AG10803 (cell line): ENCODE measurements around the gene RASSF5.

Experiments used
- DNase-seq: peaks from one replicate; pipeline ENCODE4 v3.0.0; 2010; ENCODE audit warnings: low read depth
- H3K4me3 ChIP-seq: 2 replicates; pipeline ENCODE4 v1.5.1; 2011; ENCODE audit warnings: mild to moderate bottlenecking, low read length, control low read depth
- TF ChIP-seq, protein P1 (sequence below): conservative IDR thresholded peaks from 2 replicates; pipeline ENCODE4 v1.5.1; 2011; ENCODE audit warnings: mild to moderate bottlenecking, low read length, control low read depth, inconsistent platforms

RASSF5 gene

DNA sequence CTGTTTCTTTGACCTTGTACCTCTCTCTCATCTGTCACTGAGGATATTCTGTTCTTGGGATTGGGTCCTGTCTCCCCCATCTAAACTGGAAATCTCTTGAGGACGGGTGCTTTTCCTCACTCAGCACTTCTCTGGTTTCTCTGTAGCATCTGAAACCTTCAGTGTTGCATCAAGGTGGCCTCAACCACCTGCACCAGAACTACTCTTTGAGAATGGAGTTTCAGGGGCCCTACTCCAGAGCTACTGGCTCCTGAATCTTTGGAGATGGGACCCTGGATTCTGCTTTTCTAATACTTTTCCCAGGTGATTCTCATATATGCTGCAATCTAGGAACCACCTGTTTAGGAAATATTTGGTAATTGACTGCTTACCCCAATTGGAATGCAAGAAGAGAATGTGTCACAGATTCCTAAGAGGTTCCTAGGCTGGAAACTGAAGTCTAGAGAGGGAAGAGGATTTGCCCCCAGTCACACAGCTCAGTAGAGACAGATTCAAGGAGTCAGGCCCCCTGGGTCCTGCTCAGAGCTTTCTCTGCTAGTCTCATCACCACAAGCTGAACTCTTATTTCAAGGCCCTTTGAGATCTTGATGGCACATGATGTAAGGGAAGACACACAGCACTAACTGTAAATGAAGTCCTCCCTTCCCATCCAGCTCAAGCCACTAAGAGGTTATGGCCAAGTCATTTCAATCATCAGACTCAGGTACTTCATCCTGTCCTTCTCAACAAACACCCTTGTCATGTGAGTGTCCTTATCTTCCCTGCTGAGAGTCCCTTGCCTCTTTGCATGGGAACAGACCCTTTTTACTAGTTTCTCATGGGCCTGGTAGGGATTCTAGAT is 56.3 kb downstream of the RASSF5 start:
- TF ChIP-seq, protein P1, sequence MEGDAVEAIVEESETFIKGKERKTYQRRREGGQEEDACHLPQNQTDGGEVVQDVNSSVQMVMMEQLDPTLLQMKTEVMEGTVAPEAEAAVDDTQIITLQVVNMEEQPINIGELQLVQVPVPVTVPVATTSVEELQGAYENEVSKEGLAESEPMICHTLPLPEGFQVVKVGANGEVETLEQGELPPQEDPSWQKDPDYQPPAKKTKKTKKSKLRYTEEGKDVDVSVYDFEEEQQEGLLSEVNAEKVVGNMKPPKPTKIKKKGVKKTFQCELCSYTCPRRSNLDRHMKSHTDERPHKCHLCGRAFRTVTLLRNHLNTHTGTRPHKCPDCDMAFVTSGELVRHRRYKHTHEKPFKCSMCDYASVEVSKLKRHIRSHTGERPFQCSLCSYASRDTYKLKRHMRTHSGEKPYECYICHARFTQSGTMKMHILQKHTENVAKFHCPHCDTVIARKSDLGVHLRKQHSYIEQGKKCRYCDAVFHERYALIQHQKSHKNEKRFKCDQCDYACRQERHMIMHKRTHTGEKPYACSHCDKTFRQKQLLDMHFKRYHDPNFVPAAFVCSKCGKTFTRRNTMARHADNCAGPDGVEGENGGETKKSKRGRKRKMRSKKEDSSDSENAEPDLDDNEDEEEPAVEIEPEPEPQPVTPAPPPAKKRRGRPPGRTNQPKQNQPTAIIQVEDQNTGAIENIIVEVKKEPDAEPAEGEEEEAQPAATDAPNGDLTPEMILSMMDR, result no peak
- no peak for DNase-seq

DNA sequence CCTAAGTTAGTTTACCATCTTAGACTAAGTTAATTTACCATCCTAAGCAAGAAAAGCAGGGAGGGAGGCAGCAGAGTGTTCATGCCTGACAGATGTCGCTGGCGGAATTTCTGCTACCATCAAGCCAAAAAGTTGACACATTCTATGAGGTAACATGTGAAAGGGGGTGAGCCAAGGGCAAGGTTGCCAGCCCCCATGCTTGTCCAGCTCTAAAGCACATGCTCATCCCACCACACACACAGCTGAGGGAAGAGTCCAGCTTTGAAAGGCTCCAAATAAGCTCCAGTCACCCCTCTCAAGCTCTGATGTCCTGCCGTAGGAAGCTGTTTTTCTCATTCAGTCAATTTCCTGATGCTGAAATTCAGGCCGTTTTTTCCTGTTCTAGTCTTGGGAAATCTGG is 58.7 kb downstream of the RASSF5 start:
- no peak for DNase-seq
- TF ChIP-seq, protein P1, result no peak
- no peak overlapping the region for H3K4me3 ChIP-seq

More for the DNA sequence above, 56.3 kb downstream of the RASSF5 start:
- no peak overlapping the region for H3K4me3 ChIP-seq

DNA sequence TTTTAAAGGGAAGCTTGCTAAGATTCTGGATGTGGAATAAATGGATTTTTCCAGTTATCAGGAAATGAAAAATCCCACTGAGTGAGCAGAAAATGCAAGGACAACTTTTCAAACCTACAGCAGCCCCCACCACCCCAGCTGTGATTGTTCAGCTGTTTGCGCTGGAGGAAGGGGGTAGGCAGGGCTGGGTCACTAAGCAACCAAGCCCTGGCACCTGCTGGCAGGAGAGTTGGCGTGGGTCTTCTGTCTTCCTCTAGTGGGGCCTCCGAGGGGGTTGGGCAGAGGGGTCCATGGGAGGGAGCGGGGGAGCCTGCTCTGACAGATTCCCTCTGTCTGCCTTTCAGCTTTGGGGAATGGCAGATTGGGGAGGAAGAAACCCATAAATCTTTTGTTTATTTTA is 59.7 kb downstream of the RASSF5 start:
- no peak for DNase-seq
- TF ChIP-seq, protein P1, result no peak
- H3K4me3 ChIP-seq, result no peak overlapping the region

DNA sequence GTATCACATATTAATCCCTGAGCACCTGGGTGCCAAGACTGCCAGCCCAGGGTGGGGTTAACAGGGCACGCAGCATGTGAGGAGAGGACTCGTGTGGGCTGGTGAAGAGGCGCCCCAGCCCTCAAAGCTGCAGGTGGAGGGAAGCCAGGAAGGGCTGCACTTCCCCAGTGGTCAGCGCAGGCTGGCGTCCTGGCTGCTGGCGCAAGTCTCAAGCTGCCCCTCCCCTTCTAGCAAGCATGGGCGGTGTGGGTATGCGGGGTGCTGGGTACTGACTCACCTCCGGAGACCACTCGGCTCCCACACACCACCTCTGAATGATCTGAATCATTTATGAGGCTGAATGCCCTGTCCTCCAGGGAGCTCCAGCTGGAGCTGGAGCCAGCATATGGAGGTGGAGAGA is 60.9 kb downstream of the RASSF5 start:
- DNase-seq, result no peak

DNA sequence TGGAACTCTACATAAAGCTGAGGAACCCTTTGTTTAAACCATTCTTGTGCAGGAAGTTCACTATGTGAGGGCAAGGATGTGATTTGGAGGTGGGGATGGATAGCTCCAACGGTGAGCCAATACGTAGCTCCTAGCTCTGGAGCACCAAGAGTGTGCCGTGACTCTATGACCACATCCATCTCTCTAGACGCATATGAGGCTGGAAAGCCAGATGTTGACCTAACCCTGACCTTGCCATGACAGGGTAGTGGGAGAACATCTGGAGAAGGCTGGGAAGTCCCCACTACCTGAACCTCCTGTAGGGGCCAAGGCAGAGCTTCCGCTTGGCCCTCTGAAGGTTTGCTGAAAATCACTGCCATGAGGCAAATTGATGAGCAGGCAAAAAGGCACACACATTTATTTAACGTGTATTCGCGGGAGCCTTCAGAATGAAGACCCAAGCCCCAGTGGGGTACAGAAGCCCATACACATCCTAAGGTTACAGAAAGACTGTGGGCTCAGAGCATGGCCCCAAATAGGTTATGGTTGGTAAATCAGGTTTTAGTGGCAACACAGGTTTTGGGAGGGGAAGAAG is 61.5 kb downstream of the RASSF5 start:
- no peak overlapping the region for H3K4me3 ChIP-seq
- no peak for DNase-seq
- TF ChIP-seq, protein P1, result no peak

More for the DNA sequence above, 60.9 kb downstream of the RASSF5 start:
- TF ChIP-seq, protein P1, result no peak
- H3K4me3 ChIP-seq, result no peak overlapping the region

DNA sequence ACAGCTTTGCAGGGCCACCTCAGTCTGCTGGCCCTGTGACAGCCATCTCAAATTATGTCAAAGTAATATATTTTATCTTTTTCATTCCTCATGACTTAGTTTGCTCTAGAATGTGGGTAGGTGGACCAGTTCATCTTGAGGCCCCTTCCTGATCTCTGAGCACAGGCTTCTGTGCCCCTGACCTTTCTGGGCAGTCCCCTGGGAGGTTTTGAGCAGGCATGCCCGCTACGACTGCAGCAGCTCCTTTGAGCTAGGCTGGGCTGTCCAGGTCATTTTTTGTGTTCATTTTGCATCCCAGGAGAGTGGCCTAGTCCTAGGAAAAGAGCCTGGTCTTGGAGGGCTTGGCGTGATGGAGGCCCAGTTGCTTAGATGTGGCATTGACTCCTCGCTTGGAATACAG is 62.2 kb downstream of the RASSF5 start:
- TF ChIP-seq, protein P1, result no peak
- no peak for DNase-seq
- no peak overlapping the region for H3K4me3 ChIP-seq

DNA sequence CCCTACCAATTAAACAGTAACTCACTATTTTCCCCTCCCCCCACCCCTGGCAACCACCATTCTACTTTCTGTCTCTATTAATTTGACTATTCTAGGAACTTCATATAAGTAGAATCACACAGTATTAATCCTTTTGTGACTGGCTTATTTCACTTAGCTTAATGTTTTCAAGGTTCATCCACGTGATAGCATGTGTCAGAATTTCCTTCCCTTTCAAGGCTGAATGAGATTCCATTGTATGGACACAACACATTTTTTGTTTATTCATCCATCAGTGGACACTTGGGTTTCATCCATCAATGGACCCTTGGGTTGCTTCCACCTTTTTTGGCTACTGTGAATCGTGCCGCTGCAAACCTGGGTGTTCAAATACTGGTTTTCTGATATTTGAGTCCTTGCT is 63.2 kb downstream of the RASSF5 start:
- DNase-seq, result no peak
- H3K4me3 ChIP-seq, result no peak overlapping the region
- TF ChIP-seq, protein P1, result no peak
